Measurements from ENCODE around the gene SLC35E3.
"Not testable (repeated sequence)": the region's sequence is repeated elsewhere in the genome, so short reads cannot be mapped to it uniquely, and the experiment has no call there.

Gene SLC35E3

DNA sequence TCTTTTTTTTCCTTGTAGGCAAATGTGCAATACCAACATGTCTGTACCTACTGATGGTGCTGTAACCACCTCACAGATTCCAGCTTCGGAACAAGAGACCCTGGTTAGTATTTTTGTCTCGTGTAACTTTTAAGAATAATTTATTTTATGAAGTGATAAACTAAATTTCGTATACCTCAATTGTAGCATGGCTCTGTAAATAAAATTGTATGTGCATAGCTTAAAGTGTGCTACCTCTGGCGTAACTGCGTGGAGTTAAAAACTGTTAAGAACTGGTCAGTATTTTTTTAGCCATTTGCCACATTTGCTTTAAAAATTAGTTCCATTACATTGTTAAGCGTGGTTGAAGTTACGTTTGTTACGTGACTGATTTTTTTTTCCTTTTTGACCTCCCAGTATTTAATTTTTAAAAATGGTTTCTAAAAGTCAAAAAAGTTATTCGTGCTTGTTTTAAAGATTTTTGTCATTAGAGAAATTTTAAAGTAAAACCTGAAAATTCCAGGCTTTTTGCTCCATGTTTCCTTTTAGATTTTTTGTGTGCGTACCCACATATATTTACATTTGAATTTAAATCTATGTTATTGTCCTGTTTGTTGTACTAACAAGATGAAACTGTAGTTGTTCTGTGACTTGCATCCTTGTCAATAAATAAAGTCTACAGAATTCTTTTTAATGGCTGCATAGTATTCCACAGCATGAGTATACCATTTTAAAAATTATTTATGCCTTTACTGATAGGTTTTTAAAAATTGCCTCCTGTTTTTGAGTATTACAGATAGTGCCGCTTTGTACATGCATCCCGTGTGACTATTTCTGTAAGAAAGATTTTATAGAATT lies 63.4 kb downstream of the SLC35E3 start:
- FAIRE-seq: no peak
- no peak for DNase-seq (ENCODE audit: insufficient read length, low spot score)
- TF ChIP-seq POLR2AphosphoS5 (IDR thresholded peaks at IDR 0.05; ENCODE audit: low read depth, low read length) (no peak), SPI1 (IDR thresholded peaks at IDR 0.05; ENCODE audit: low read depth, low read length) (no peak), POLR2A (IDR thresholded peaks at IDR 0.05; ENCODE audit: low read depth, low read length) (no peak), POU2F2 (IDR thresholded peaks at IDR 0.05; ENCODE audit: low read depth, low read length) (no peak), PAX5 (IDR thresholded peaks at IDR 0.05; ENCODE audit: insufficient read depth, low read length, severe bottlenecking) (no peak), TAF1 (IDR thresholded peaks at IDR 0.05; ENCODE audit: low read depth, low read length) (no peak)

DNA sequence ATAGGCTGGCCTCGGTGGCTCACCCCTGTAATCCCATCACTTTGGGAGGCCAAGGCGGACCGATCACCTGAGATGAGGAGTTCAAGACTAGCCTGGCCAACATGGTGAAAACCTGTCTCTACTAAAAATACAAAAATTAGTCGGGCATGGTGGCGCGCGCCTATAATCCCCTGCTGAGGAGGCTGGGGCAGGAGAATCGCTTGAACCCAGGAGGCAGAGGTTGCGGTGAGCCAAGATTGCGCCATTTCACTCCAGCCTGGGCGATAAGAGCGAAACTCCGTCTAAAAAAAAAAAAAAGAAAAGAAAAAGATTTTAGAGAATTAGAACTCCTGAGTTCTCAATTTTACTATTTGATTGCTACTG lies 64.0 kb downstream of the SLC35E3 start:
- not testable (repeated sequence) for DNase-seq (ENCODE audit: insufficient read length, low spot score); FAIRE-seq

GRCh38 chr12:68811573-68811972 lies 65.6 kb downstream of the SLC35E3 start:
- not testable (repeated sequence) for DNase-seq (ENCODE audit: insufficient read length, low spot score); FAIRE-seq

DNA sequence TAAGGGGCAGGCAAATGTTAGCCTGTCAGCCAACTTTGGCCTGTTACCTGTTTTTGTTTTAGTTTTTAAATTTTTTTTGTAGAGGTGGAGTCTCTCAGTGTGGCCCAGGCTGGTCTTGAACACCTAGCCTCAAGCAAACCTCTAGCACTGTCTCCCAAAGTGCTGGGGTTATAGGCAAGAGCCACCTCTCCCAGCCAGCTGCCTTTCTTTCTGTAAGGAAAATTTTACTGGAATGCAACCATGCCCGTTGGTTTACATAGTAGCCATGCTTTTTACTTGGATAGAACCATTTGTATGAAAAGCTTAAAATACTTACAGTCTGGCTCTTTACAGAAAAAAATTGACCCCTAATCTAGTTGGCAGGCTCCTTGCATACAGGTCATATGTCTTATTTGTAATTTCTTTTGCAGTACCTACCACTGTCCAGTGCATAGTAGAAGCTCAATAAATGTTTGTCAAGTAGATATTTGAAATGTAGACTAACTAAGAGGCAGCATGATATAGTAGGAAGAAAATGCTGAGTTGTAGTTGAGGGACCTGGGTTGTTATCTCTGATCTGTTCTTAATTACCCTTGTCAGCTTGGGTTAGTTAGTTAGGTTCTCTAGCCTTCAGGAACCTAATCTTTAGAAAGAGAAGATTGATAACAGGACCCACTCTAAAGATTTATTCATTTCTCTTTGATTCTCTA lies 66.7 kb downstream of the SLC35E3 start:
- FAIRE-seq (no peak), DNase-seq (ENCODE audit: insufficient read length, low spot score) (no peak)
- TF ChIP-seq SPI1 (IDR thresholded peaks at IDR 0.05; ENCODE audit: low read depth, low read length): no peak
- TF ChIP-seq POLR2A (IDR thresholded peaks at IDR 0.05; ENCODE audit: low read depth, low read length): peak; percentile 67
- TF ChIP-seq POU2F2 (IDR thresholded peaks at IDR 0.05; ENCODE audit: low read depth, low read length): no peak
- no peak for TF ChIP-seq PAX5 (IDR thresholded peaks at IDR 0.05; ENCODE audit: insufficient read depth, low read length, severe bottlenecking)
- no peak for TF ChIP-seq POLR2AphosphoS5 (IDR thresholded peaks at IDR 0.05; ENCODE audit: low read depth, low read length)

DNA sequence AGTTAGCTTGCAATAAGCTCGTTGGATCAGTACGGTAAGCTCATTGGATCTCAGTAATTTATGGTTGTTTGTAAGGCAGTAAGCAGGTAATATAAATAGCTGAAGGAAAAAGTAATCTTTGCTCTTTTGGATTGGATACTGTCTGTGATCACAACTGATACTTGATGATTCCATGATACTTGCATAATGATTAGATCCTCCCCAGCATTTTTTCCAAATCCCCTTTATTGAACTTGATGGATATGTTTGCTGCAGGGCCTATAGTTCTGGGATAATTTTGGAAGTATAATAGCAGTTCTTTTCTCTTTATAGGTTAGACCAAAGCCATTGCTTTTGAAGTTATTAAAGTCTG lies 67.2 kb downstream of the SLC35E3 start:
- FAIRE-seq (no peak), DNase-seq (ENCODE audit: insufficient read length, low spot score) (no peak)
- peak; percentile 30; the same call in 1 of the 2 replicates for TF ChIP-seq POLR2AphosphoS5 (IDR thresholded peaks at IDR 0.05; ENCODE audit: low read depth, low read length)
- TF ChIP-seq SPI1 (IDR thresholded peaks at IDR 0.05; ENCODE audit: low read depth, low read length): no peak
- TF ChIP-seq POLR2A (IDR thresholded peaks at IDR 0.05; ENCODE audit: low read depth, low read length): no peak

DNA sequence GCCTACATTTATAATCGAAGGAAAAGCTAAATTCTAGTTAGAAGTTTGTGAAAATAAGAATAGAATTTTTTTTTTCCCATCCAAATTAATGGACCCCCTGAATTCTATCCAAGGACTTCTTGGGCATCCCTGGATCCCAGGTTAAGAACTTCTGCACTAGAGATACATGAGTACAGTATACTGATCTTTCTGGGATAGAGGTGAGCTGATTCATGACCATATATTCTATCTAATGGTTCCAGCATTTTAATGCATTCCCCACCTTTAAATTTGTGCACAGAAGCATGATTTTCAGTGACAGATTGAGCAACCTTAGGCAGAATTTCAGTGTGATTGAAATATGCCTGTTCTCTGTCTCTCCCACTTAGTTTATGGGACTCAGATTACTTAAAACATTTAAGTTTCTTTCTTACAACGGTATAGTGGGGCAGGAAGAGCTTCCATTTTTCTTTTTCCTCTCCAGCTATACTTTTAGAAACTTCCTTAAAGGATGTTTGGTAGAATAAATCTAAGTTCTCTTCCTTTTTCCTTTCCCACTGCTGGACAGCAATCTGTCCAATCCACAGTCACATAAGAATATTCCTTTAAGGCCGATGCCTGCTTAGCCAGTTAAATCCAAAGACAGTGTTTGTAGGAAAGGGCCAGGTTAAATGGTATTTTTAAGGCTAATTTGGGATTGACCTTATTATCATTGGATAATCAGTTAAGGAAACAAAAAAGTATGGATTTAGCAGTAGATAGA lies 68.7 kb downstream of the SLC35E3 start:
- no peak for DNase-seq (ENCODE audit: insufficient read length, low spot score)
- no peak for FAIRE-seq
- TF ChIP-seq POLR2A (IDR thresholded peaks at IDR 0.05; ENCODE audit: low read depth, low read length) (peak; percentile 43; the same call in 1 of the 2 replicates), SPI1 (IDR thresholded peaks at IDR 0.05; ENCODE audit: low read depth, low read length) (no peak)

DNA sequence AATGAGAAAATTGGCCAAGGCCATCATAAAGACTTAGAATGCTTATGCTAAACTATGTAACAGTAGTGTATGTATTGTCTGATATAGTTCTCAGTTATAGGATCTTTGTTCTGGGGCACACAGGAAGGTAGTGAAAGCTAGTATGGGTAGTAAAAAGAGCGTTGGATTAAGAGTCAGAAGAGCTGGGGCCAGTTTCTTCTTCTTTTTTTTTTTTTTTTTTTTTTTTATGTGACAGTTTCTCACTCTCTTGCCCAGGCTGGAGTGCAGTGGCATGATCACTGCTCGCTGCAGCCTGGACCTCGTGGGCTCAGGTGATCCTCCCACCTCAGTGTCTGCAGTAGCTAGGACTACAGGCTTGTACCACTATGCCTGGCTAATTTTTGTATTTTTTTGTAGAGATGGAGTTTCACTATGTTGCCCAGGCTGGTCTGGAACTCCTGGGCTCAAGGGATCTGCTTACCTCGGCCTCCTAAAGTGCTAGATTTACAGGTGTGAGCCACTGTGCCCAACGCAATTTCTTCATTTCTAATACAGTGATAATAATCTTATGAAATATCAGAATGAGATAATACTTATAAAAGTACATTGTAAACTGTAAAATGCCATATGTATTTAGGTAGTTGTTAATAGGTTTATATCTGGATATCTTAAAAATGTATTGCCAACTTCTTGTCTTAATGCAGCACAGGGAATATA lies 69.4 kb downstream of the SLC35E3 start:
- DNase-seq (ENCODE audit: insufficient read length, low spot score): no peak
- FAIRE-seq: no peak
- TF ChIP-seq POU2F2 (IDR thresholded peaks at IDR 0.05; ENCODE audit: low read depth, low read length) (no peak), POLR2A (IDR thresholded peaks at IDR 0.05; ENCODE audit: low read depth, low read length) (no peak; the same call in 1 of the 2 replicates), PAX5 (IDR thresholded peaks at IDR 0.05; ENCODE audit: insufficient read depth, low read length, severe bottlenecking) (no peak), SPI1 (IDR thresholded peaks at IDR 0.05; ENCODE audit: low read depth, low read length) (no peak), POLR2AphosphoS5 (IDR thresholded peaks at IDR 0.05; ENCODE audit: low read depth, low read length) (no peak), TAF1 (IDR thresholded peaks at IDR 0.05; ENCODE audit: low read depth, low read length) (no peak)

DNA sequence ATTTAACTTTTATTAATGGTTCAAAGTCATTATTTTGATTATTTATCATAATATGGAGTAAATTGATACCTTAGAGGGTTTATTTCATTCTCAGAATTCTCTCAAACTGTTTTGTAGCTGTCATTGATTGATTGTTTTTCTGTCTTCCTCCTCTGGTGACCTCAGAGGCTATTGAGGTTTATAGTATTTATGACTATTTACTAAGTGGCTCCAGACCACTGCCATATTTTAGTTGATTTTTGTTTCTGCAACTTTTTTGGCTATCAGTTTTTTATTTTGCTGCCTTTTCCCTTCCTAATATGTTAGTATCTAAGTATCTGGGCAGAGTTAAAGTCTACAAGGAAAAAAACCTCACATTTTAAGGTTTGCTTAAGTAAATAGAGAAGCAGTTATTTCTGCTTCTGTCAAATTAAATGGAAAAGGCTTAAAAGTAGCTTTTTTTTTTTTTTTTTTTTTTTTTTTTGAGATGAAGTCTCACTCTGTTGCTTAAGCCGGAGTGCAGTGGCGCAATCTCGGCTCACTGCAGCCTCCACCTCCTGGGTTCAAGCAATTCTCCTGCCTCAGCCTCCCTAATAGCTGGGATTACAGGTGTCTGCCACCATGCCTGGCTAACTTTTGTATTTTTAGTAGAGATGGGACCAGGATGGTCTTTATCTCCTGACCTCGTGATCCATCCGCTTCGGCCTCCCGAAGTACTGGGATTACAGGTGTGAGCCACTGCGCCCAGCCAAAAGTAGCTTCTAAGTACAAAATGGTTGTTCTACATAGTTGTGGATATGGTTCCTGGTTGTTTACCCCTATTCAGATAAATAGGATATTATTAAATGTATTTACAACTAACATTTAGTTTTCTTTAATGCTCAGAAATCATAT lies 70.2 kb downstream of the SLC35E3 start:
- TF ChIP-seq POLR2A (IDR thresholded peaks at IDR 0.05; ENCODE audit: low read depth, low read length) (peak; percentile 25; the same call in 1 of the 2 replicates), SPI1 (IDR thresholded peaks at IDR 0.05; ENCODE audit: low read depth, low read length) (no peak)
- no peak for FAIRE-seq
- no peak for DNase-seq (ENCODE audit: insufficient read length, low spot score)

- not testable (repeated sequence) for FAIRE-seq; DNase-seq (ENCODE audit: insufficient read length, low spot score)
These were observed 73.5 kb downstream of the SLC35E3 start for GRCh38 chr12:68819481-68819880.

Data from GM12891 (cell line).